Glomerular visceral epithelial cell (primary cell): Measurements from ENCODE around the gene SLC35F1.
"Not testable (repeated sequence)": the region's sequence is repeated elsewhere in the genome, so short reads cannot be mapped to it uniquely, and the experiment has no call there.

Experiments used
- DNase-seq: peaks from one replicate; pipeline ENCODE4 v3.0.0-alpha.2; 2016; ENCODE audit errors: extremely low spot score

The SLC35F1 gene

DNA sequence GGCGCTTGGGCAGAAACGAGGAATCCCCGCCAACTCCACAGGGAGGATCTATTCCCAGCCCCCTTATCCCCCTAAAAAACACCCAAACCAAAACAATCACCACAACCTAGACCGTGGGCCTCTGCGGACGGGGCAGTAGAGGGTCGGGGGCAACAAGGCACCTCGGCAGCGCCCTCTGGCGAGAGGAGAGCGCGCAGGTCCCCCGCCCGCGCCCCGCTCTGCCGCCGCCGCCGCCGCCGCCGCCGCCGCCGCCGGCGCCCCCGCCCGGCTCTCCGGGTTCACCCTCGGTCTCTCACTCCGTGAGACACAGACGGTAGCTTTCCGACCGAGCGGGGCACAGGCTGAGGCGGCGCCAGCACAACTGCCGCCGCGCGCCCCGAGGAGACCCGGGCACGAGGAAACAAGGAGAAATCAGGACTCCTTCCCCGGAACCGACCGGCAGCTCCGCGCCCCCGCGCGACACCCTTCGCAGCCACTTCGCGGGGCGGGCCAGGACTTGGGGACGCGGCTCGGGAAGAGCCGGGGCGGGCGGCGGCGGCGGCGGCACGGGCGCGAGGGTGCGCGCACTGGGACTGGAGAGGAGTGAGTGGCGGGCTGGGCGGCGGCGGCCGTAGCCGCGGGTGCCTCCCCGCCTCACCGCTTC is at the start of gene SLC35F1:
SLC35F1 (plus strand) TSS at position 307 of the 643 bp plus-strand sequence.
- peak; percentile 6 for DNase-seq

DNA sequence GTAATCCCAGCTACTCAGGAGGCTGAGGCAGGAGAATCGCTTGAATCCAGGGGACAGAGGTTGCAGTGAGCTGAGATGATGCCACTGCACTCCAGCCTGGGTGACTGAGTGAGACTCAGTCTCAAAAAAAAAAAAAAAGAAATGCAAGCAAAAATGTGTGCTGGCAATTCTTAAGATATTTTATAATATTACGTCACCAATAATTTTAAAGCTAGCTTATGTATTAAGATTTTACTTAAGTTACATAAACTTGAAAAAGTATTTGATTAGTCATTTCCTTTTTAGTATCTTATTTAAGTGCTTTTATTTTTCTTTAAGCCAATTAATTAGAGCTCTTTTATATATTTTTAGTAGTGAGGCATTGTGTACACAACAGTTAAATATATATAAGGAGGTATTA is 48.5 kb upstream of the SLC35F1 start:
- DNase-seq: not testable (repeated sequence)

- no peak for DNase-seq
Measured at GRCh38 chr6:117861545-117861944, 45.5 kb upstream of the SLC35F1 start.

- no peak for DNase-seq
Measured at GRCh38 chr6:117866561-117866960, 40.5 kb upstream of the SLC35F1 start.

DNA sequence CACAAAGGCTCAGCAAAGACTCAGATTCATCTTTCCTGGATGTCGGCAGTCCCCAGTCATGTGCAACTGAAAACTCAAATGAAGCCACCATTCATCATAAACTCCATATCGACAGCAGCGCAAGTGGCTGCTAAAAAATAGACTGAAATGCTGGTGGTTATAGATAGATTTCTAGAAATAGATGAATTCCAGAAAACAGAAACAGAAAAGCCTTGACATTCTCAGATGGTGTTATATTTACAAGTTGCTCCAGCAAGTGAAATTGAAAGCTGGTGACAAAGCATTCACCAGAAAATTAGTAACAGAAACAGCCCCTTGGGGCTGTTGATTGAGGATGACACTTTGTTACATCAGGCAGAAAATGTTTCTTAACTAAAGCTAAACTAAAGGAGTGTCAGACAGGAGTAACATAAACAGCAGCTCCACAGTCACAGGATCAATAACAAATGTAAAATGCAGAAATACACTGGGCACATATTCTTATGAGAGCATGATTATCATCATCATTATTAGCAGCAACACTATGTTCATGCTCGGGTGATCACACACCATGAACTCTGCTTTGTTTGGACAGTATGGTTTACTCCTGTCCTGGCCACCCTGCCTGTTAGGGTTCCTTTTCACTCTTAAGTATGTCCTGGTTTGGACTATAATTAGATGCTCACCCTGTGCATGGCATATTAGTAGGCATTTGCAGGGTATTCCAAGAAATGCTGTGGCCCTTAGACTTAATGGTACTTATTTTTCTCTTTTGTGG is 36.4 kb upstream of the SLC35F1 start:
- no peak for DNase-seq

- DNase-seq: no peak
Measured at GRCh38 chr6:117880824-117881223, 26.2 kb upstream of the SLC35F1 start.

GRCh38 chr6:117890172-117890571 is 16.9 kb upstream of the SLC35F1 start:
- DNase-seq: no peak

DNA sequence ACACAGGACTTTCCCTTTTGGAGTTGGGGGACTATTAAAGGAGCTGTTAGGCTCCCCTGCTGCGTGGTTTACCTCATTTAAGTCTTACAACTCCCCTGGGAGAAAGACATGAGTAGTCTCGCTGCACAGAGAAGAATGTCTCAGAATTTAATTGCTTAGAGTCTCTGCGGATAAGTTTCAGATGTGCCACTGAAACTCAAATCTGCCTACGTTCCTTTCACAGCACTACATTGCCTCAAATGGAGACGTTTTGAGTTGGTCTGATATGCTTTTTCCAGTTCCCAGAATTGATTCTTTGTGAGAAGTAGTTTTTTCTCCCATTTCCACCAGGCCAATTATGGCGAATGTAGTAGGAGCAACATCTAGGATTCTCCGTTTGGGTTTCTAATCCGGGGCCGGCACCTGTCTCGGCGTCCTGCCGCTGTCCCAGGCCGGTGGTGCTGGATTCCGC is 532 bp upstream of the SLC35F1 start:
- peak; percentile 24 for DNase-seq

DNA sequence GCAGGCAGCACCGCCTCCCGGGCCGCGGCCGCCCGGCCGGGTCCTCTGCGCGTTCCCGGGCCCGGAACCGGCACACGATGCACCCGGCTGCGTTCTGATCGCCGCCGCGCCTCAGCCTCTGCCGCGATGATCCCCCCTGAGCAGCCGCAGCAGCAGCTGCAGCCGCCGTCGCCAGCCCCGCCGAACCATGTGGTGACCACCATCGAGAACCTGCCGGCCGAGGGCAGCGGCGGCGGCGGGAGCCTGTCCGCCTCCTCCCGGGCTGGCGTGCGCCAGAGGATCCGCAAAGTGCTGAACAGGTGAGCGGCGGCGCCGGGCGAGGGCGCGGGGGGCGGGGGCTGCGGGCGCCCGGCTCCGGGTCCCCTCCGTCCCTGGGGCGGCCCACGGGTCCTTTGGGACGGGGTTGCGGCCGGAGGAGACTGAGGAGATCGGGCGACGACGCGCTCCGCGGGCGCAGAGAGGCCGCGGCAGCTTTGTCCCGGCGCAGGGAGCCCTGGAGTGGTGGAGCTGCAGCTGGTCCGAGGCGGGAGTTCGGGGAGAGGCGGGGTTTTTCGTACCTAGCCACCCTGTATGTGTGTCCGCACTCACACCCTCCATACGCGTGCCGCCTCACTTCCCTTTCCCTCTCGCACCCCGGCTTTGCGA is 659 bp downstream of the SLC35F1 start:
- no peak for DNase-seq

GRCh38 chr6:117908246-117909068 is 1.4 kb downstream of the SLC35F1 start:
- no peak for DNase-seq

DNA sequence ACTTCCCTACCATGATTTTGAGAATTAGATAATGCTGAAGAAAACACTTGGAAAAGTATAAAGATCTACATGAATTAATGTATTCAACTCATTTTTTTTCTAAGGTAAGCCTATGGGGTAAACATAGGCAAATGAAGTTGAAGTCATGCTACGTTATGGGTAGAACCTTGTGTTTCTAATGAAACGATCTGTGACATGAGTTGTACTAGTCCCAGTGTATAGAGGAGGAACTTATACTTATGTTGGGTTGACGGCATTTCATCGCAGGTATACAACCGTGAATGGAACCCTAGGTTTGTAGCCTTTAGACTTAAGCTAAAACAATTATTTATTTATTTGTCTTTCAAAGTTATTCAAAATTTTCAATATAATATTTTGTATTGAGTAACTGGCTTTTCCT is 2.6 kb downstream of the SLC35F1 start:
- no peak for DNase-seq

- DNase-seq: no peak
Measured at GRCh38 chr6:117910549-117910948, 3.5 kb downstream of the SLC35F1 start.

DNA sequence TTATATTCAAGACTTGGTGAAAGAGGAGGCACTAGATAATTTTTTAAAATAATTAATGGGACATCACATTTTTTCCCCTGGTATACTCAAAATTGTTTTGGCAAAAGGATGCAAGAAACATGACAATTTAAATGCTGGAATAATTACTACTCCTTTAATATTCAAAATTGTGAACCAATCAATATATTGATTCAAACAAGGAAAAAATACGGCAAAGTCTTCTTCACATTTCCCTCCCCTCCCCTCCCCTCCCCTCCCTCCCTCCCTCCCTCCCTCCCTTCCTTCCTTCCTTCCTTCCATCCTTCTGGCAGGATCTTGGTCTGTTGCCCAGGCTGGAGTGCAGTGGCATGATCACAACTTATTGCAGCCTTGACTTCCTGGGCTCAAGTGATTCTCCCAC is 4.1 kb downstream of the SLC35F1 start:
- no peak for DNase-seq

- DNase-seq: no peak
Measured at GRCh38 chr6:117911660-117912059, 4.6 kb downstream of the SLC35F1 start.

DNA sequence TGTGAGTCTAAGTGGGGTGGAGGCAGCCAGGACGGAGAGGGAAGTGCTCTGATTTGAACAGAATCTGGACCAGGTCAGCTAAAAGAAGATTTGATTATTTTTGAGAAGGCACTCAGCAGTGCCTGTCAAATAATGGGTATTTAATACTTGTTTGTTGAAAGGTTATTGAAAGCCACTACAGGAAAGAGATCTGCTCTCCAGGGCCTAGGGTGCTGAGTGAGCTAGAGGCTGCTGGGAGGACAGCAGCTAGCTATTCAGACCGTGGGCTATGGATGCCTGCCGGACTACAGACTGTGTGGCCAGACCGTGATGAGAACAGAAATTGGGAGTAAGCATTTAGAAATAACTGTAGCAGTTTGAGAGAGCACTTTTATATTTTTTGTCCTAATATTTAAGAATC is 8.8 kb downstream of the SLC35F1 start:
- no peak for DNase-seq

DNA sequence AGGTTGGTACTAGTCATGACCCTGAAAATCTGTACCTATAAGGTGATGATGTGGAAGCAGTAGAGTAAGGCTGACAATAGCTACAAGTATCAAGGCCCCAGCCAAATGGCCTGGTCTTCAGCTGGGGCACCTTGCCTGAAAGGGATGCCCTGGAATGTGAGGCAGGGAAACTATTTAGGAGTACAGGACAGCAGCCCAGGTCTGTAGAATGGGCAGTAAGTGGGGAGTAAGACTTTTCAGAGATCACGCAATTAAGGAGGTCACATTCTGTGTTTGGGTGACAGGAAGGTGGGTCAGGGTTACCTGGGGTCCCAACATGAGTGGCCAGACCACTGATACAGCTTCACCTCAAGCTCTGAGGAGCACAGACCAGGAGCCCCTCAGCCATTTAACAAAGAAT is 9.4 kb downstream of the SLC35F1 start:
- DNase-seq: no peak

DNA sequence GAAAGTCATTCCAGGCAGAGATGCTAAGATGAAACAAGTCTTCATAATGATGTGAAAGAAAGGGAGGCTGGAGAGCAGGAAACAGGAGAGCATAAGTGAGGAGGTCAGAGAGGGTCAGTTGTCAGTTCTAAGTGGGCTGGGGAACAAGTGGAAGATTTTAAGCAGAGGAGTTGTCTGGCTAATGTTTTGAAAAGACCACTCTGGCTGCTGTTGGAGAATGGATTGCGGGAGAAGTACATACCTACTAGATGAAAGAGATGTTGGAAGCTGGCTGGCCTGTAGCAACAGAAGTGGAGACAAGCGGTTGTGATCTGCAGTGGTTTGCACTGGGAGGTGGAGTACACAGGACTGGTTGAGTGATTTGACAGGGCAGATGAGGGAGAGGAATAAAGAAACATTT is 10.1 kb downstream of the SLC35F1 start:
- no peak for DNase-seq

DNA sequence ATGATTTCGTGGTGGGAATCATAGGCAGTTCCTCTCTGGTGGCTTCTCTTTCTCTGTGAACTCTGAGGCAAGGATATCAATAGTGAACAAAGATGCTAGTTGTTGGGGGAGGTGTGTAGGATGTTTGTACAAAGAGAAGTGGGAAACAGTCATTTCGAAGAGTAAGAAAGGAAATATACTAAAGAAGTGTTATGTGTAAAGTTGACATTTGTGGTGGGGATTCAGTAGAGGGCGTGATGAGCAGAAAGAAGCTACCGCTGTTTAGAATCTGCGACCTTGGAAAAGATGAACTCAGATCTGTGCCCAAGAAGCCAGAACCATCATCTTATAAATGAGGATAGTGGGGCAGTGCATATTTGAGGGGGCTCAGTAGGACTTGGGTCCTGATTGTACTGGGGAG is 11.4 kb downstream of the SLC35F1 start:
- DNase-seq: no peak

- DNase-seq: no peak
Measured at GRCh38 chr6:117919275-117919674, 12.2 kb downstream of the SLC35F1 start.

GRCh38 chr6:117919775-117920729 is 13.0 kb downstream of the SLC35F1 start:
- DNase-seq: no peak

DNA sequence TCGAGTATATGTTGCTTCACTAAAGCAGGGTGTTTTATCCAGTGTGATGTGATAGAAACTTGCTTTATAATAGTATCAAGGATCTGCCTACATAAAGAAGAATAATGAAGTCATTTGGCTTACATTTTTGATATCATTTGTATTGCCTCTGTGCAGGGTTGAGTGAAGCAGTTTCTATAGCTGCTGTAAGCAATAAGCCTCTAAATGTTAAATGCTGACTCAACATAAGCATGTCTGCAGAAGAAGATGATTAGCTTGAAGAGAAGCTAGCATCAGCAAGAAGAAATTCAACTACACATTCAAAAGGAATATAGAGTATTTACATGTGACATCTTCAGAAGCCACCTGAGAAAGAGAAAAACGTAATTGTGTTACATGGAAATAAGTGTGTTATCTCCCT is 17.6 kb downstream of the SLC35F1 start:
- DNase-seq: no peak
